Astrocyte of the cerebellum (primary cell): ENCODE results near the gene MT1X.

Source experiments
- DNase-seq: peaks from one replicate; pipeline ENCODE4 v3.0.0-alpha.2; 2011; ENCODE audit warnings: low read depth
- H3K4me3 ChIP-seq: 2 replicates; pipeline ENCODE4 v1.5.1; 2011; ENCODE audit warnings: mild to moderate bottlenecking, low read depth, low read length, moderate library complexity
- in situ Hi-C: cut with HindIII; loops from 2 replicates; pipeline ENCODE4 v1.10.0; 2017; ENCODE audit warnings: low sequenced_read_pairs
- TF ChIP-seq, protein P1 (sequence below): IDR thresholded peaks from 2 replicates; pipeline ENCODE4 v1.5.1; 2012; ENCODE audit warnings: low read length, low read depth, moderate library complexity, mild to moderate bottlenecking; ENCODE audit errors: missing control alignments

Gene MT1X

DNA sequence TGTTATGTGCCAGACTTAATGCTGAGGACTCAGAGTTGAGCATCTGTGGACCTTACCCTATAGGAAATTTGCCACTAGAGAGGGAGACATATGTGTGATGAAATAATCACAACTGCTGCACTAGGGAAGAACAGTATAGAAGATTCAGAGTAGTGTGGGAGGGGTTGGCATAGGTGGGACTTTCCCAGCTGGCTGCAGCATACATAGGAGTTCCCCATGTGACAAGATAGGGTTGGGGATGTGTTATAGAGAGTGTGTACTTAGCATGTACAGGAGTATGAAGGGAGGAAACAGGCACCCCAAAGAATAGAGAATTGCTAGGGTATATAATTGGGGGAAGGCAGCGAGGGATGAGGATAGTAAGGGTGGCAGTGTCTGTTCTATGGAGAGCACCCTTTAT, 50.6 kb downstream of the MT1X start:
- TF ChIP-seq, protein P1, sequence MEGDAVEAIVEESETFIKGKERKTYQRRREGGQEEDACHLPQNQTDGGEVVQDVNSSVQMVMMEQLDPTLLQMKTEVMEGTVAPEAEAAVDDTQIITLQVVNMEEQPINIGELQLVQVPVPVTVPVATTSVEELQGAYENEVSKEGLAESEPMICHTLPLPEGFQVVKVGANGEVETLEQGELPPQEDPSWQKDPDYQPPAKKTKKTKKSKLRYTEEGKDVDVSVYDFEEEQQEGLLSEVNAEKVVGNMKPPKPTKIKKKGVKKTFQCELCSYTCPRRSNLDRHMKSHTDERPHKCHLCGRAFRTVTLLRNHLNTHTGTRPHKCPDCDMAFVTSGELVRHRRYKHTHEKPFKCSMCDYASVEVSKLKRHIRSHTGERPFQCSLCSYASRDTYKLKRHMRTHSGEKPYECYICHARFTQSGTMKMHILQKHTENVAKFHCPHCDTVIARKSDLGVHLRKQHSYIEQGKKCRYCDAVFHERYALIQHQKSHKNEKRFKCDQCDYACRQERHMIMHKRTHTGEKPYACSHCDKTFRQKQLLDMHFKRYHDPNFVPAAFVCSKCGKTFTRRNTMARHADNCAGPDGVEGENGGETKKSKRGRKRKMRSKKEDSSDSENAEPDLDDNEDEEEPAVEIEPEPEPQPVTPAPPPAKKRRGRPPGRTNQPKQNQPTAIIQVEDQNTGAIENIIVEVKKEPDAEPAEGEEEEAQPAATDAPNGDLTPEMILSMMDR: no peak
- no peak for DNase-seq
- H3K4me3 ChIP-seq: no peak overlapping the region
- in situ Hi-C loops: no loop called here
